Measurements from ENCODE around the gene SFXN5. TPM values are rescaled to one million over a fixed set of nuclear protein-coding genes. Genes with fewer than 3 reads are reported as not detected.
A peak's percentile ranks its signal among the peaks of the same experiment; 100 is the strongest.

Gene SFXN5
- total RNA-seq, 1 experiment from 2014 or later: 11.1 TPM

GRCh38 chr2:72897785-72898584 lies 173.5 kb downstream of the SFXN5 start:
- no peak for DNase-seq (ENCODE audit: low spot score)

- DNase-seq (ENCODE audit: low spot score): no peak
Observed at GRCh38 chr2:72896446-72896845, 175.1 kb downstream of the SFXN5 start.

- DNase-seq (ENCODE audit: low spot score): no peak
Observed at GRCh38 chr2:72895759-72896281, 175.7 kb downstream of the SFXN5 start.

GRCh38 chr2:72895154-72895553 lies 176.4 kb downstream of the SFXN5 start:
- DNase-seq (ENCODE audit: low spot score): no peak

GRCh38 chr2:72894514-72894913 lies 177.0 kb downstream of the SFXN5 start:
- no peak for DNase-seq (ENCODE audit: low spot score)

GRCh38 chr2:72893594-72894319 lies 177.8 kb downstream of the SFXN5 start:
- peak; percentile 63 for DNase-seq (ENCODE audit: low spot score)

- peak; percentile 74 for DNase-seq (ENCODE audit: low spot score)
Observed at GRCh38 chr2:72892506-72893173, 178.9 kb downstream of the SFXN5 start.

Other genes starting within 250 kb of the SFXN5 start
- gene EXOC6B, start 245.7 kb downstream of the SFXN5 start, total RNA-seq (2014; rRNA removed; shearing (Covaris generic)): 9.0 and 10.9 TPM in 2 replicates
- gene SPR, start 184.3 kb downstream of the SFXN5 start, total RNA-seq (2014; rRNA removed; shearing (Covaris generic)): 47.6 and 52.5 TPM in 2 replicates
- not detected in 2 replicates for gene EMX1, start 154.2 kb downstream of the SFXN5 start, total RNA-seq (2014; rRNA removed; shearing (Covaris generic))
- gene RAB11FIP5, start 41.2 kb upstream of the SFXN5 start, total RNA-seq (2014; rRNA removed; shearing (Covaris generic)): 7.9 and 11.5 TPM in 2 replicates
- not detected in 2 replicates for gene NOTO, start 130.9 kb upstream of the SFXN5 start, total RNA-seq (2014; rRNA removed; shearing (Covaris generic))
- gene SMYD5, start 142.5 kb upstream of the SFXN5 start, total RNA-seq (2014; rRNA removed; shearing (Covaris generic)): 24.6 and 30.0 TPM in 2 replicates
- 26.6 and 49.4 TPM in 2 replicates for gene PRADC1, start 161.5 kb upstream of the SFXN5 start, total RNA-seq (2014; rRNA removed; shearing (Covaris generic))
- gene CCT7, start 162.6 kb upstream of the SFXN5 start, total RNA-seq (2014; rRNA removed; shearing (Covaris generic)): 534 and 543 TPM in 2 replicates
- 0.99 and 2.3 TPM in 2 replicates for gene FBXO41, start 212.8 kb upstream of the SFXN5 start, total RNA-seq (2014; rRNA removed; shearing (Covaris generic))
- gene EGR4, start 221.8 kb upstream of the SFXN5 start, total RNA-seq (2014; rRNA removed; shearing (Covaris generic)): not detected in 2 replicates